ENCODE results near the gene ATP5IF1. TPM values are rescaled to one million over a fixed set of nuclear protein-coding genes. Genes with fewer than 3 reads are reported as not detected.

ATP5IF1 gene
- total and polyA plus RNA-seq, 9 of the 15 experiments (the other 6 are each of a cell fraction or from before 2014, with no cell fraction given): 292 to 1,422 (median 388) TPM

DNA sequence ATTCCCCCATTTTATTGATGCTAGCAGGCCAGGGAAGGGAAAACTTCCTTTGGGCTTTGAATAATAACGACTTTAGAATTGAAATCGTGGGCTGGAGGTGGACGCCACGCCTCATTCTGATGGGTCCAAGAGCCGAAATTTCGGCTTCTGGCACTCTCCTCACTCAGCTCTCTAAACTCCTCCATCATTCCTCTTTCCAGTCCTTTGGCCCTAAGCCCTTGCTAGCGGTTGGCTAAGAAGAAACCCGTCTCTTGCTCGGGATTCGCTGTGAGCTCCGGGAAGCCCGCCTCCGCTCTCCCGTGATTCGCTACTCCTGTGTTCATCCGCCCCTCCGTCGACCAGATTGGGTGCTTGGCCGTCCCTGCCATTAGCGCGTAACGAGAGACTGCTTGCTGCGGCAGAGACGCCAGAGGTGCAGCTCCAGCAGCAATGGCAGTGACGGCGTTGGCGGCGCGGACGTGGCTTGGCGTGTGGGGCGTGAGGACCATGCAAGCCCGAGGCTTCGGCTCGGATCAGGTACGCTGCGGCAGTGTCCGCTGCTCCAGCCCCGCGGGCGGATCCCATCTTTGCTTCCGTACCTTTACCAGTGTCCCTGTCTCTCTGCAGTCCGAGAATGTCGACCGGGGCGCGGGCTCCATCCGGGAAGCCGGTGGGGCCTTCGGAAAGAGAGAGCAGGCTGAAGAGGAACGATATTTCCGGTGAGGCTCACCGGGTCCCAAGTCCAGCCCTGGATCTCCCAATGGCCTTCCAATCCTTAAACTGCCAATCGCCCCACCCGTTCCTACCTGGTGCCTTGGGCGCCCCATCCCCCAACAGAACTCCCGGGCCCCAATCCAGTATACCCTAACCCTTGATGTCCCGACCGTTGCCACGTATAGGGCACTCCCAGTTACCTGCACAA lies at the start of gene ATP5IF1 (continued):
- TF ChIP-seq, protein P1, sequence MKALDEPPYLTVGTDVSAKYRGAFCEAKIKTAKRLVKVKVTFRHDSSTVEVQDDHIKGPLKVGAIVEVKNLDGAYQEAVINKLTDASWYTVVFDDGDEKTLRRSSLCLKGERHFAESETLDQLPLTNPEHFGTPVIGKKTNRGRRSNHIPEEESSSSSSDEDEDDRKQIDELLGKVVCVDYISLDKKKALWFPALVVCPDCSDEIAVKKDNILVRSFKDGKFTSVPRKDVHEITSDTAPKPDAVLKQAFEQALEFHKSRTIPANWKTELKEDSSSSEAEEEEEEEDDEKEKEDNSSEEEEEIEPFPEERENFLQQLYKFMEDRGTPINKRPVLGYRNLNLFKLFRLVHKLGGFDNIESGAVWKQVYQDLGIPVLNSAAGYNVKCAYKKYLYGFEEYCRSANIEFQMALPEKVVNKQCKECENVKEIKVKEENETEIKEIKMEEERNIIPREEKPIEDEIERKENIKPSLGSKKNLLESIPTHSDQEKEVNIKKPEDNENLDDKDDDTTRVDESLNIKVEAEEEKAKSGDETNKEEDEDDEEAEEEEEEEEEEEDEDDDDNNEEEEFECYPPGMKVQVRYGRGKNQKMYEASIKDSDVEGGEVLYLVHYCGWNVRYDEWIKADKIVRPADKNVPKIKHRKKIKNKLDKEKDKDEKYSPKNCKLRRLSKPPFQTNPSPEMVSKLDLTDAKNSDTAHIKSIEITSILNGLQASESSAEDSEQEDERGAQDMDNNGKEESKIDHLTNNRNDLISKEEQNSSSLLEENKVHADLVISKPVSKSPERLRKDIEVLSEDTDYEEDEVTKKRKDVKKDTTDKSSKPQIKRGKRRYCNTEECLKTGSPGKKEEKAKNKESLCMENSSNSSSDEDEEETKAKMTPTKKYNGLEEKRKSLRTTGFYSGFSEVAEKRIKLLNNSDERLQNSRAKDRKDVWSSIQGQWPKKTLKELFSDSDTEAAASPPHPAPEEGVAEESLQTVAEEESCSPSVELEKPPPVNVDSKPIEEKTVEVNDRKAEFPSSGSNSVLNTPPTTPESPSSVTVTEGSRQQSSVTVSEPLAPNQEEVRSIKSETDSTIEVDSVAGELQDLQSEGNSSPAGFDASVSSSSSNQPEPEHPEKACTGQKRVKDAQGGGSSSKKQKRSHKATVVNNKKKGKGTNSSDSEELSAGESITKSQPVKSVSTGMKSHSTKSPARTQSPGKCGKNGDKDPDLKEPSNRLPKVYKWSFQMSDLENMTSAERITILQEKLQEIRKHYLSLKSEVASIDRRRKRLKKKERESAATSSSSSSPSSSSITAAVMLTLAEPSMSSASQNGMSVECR (CRISPR knock-in tag; IDR thresholded peaks at IDR 0.05): peak; percentile 67; the same call in 1 of the 2 replicates

DNA sequence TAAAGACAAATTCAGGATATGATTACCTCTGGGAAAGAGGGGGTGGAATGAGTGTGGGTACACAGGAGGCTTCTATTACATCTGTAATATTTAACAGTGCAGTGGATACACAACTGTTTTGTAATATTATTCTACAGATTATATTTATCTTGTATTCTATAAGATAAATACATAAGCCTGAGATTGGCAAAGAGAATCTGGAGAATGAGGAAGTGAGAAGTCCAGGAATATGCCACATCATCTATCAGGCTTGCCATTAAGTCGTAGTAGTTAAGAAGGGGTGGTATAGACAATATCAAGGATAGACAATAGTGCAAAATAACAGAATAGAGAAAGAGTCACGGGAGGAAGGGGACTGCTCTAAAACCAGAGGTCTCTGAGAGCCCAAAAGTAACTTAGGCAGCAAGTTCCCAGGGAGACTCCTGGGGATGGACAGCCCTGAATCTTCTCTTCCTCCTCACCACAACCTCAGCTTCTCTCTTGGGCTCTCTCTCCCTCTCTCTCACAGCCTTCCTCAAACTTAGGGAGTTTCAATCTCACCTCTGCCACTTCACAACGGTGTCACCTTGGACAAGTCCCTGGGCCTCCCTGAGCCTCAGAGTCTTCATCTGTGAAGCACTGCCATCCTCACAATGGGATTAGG lies 45.5 kb upstream of the ATP5IF1 start:
- intact Hi-C loops (cut with micrococcal nuclease): no loop called here
- ChIA-PET CTCF (ENCODE audit: low intra/inter-chr PET ratio) (interaction anchor here (0.6 kb wide), 1 partner anchor 429 kb away, joined by 4 read pairs; no protein-coding TSS in a partner anchor), POLR2A (interaction anchor here (0.6 to 1.9 kb wide), 4 partner anchors 11 to 458 kb away, joined by 3 to 4 read pairs (median 4); partner anchors contain the start of gene RNU11)
- Histone ChIP-seq H3K4me3 (no peak overlapping the region), H3K4me1 (replicated peaks in 1 of 2; ENCODE audit: control insufficient read depth in 2 of 2, insufficient read depth in 2 of 2, low read length in 2 of 2) (peaks cover 13 to 14% of the 10 kb centered on the region in 2 experiments), H3K9ac (ENCODE audit: insufficient read depth in 1 of 2, low read depth in 2 of 2, low read length in 2 of 2) (peak overlapping the region in 1 of 2 experiments; percentile 74; a peak in 2 of 4 replicates), H3K9me3 (replicated peaks; ENCODE audit: control insufficient read depth, insufficient read depth, low read depth, low read length) (no peaks in the 10 kb centered on the region), H3K4me2 (ENCODE audit: insufficient read depth, low read length) (peak overlapping the region; percentile 27), H3K9me1 (ENCODE audit: control insufficient read depth, insufficient read depth, low read length) (no peaks in the 10 kb centered on the region), H3K27me3 (ENCODE audit: control insufficient read depth in 2 of 2, insufficient read depth in 2 of 2, low read length in 2 of 2) (no peaks in the 10 kb centered on the region), H3K79me2 (ENCODE audit: control insufficient read depth, insufficient read depth, low read length) (no peaks in the 10 kb centered on the region), H2AFZ (ENCODE audit: low read depth, low read length) (peak overlapping the region; percentile 78), H4K20me1 (replicated peaks; ENCODE audit: control insufficient read depth, insufficient read depth, low read length) (no peaks in the 10 kb centered on the region), H3K36me3 (ENCODE audit: control insufficient read depth, insufficient read depth, low read length) (no peaks in the 10 kb centered on the region), H3K27ac (ENCODE audit: extremely low read depth, low read depth, low read length) (no peak overlapping the region; the same call in 2 of the 3 replicates)
- FAIRE-seq: peak; percentile 74
- in situ Hi-C loops (cut with MboI): loop anchor here (10.0 kb wide), 1 partner anchor 326 kb away; no protein-coding TSS in a partner anchor
- no TSS peak for BruUV-seq (replicated peaks)
- peak in 1 of 4 experiments; percentile 8 for DNase-seq (ENCODE audit: extremely low read depth in 1 of 4, low spot score in 3 of 4)
- 2% methylated on average over 3 of the region's 3 CpGs for WGBS (ENCODE audit: insufficient coverage, low coverage, missing lambda C conversion rate)
- ATAC-seq: peak; percentile 11; the same call in 2 of the 3 replicates
- TF ChIP-seq, protein P2, sequence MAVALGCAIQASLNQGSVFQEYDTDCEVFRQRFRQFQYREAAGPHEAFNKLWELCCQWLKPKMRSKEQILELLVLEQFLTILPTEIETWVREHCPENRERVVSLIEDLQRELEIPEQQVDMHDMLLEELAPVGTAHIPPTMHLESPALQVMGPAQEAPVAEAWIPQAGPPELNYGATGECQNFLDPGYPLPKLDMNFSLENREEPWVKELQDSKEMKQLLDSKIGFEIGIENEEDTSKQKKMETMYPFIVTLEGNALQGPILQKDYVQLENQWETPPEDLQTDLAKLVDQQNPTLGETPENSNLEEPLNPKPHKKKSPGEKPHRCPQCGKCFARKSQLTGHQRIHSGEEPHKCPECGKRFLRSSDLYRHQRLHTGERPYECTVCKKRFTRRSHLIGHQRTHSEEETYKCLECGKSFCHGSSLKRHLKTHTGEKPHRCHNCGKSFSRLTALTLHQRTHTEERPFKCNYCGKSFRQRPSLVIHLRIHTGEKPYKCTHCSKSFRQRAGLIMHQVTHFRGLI (CRISPR knock-in tag; IDR thresholded peaks at IDR 0.05): no peak
- no peak for TF ChIP-seq MYNN (IDR thresholded peaks at IDR 0.05)
- TF ChIP-seq MYNN (CRISPR knock-in tag; IDR thresholded peaks at IDR 0.05): no peak
- TF ChIP-seq ZBTB17 (CRISPR knock-in tag; IDR thresholded peaks at IDR 0.05): no peak
- TF ChIP-seq ZNF778 (CRISPR knock-in tag; IDR thresholded peaks at IDR 0.05): no peak
- TF ChIP-seq MAFF (IDR thresholded peaks at IDR 0.05; ENCODE audit: low read length): peak; percentile 48; the same call in 1 of the 2 replicates
- TF ChIP-seq ZFX (CRISPR knock-in tag; IDR thresholded peaks at IDR 0.05): peak; percentile 18; the same call in 1 of the 2 replicates
- TF ChIP-seq PHB2 (IDR thresholded peaks at IDR 0.05; ENCODE audit: low read depth): no peak
- no peak for TF ChIP-seq NONO (IDR thresholded peaks at IDR 0.05; ENCODE audit: low read depth in 2 of 2, low read length in 1 of 2)
- peak; percentile 38; the same call in 1 of the 2 replicates for TF ChIP-seq ARID1B (IDR thresholded peaks at IDR 0.05)
- TF ChIP-seq NFE2 (IDR thresholded peaks at IDR 0.05; ENCODE audit: low read depth): peak; percentile 72
- TF ChIP-seq CBFA2T2 (conservative IDR thresholded peaks at IDR 0.05): 0 out of 2 replicates have a peak, but pooled peaks have one; percentile 3
- TF ChIP-seq NFIX (CRISPR knock-in tag; IDR thresholded peaks at IDR 0.05; ENCODE audit: low read depth): no peak

Data from K562 (cell line).